H4 (cell line): ENCODE measurements around the gene CCNYL1. TPM values are rescaled to one million over a fixed set of nuclear protein-coding genes. Genes with fewer than 3 reads are reported as not detected.
"Not testable (repeated sequence)": the region's sequence is repeated elsewhere in the genome, so short reads cannot be mapped to it uniquely, and the experiment has no call there.

ENCODE experiments used
- DNase-seq: peaks from one replicate; pipeline ENCODE4 v3.0.0-alpha.2; 2015; ENCODE audit warnings: low spot score
- total RNA-seq: library from RNA; depleted of rRNA; stranded (reverse); fragments of >200 nt; shearing (Covaris generic); gene quantifications from 2 replicates; pipeline ENCODE4 v1.2.3, GENCODE V29; 2014

Gene CCNYL1
- total RNA-seq, 1 experiment from 2014 or later = 3.3 TPM

DNA sequence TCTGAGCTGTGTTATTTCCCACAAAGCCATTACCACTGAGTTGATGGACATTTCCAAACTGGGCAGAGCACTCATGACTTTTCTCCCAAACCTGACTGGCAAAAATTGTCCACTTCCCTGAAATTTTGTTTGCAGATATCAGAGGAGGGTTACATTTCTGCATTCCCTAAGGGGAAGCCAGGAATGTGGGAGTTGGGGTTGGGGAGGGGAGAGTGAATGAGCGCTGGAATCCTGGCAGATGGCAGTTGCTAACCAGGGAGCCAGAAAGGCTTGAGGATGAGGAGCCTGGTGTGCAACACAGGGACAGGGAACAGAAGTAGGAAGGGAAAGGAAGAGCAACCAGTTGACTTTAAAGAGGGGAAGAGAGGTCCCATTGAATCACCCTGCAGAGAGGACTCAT is 14.0 kb upstream of the CCNYL1 start:
- DNase-seq = no peak

DNA sequence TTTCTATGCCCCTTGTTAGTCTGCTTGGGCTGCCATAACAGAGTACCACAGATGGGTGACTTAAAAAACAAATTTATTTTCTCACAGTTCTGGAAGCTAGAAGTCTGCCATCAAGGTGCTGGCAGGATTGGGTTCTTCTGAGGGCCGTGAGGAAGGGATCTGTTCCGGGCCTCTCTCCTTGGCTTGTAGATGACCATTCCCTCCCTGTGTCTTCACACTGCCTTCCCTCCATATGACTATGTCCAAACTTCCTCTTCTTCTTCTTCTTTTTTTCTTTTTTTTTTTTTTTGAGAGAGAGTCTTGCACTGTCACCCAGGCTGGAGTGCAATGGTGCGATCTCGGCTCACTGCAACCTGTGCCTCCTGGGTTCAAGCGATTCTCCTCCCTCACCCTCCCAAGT is 13.1 kb upstream of the CCNYL1 start:
- no peak for DNase-seq

DNA sequence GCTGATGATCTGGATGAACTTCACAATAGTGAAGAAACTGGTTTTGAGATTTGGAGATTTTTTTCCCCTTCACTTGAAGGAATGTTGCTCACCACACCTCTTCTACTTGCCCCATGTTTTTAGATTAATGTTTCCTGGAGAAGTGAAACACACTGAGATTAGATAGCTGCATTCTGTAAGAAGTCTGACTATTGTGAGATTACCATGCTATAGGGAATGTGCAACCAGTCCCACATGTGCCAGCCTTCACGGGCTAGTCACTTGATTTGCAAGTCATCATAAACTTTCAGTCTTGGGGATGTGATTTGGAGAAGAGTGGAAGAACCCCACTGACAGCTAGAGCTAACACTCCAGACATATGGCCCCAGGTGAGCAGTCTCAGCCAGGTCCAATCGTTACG is 7.4 kb upstream of the CCNYL1 start:
- DNase-seq = no peak

DNA sequence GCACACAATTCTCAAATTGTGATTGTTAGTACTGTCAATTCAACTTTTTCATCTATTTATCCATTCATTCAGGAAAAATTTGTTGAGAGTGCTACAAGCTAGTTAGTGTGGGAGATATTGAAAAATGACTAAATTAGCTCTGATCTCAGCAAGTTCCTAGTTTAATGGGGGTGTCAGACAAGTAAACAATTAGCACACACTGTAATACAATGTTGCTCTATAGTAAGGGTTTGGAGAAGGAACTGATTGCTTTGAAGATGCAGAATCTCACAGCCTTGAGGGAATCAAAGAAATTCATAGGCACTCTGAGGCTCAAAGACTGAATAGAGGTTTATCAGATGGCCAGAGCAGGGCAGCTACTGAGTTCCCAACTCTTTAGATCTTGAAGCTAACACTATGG is 6.8 kb upstream of the CCNYL1 start:
- no peak for DNase-seq

DNA sequence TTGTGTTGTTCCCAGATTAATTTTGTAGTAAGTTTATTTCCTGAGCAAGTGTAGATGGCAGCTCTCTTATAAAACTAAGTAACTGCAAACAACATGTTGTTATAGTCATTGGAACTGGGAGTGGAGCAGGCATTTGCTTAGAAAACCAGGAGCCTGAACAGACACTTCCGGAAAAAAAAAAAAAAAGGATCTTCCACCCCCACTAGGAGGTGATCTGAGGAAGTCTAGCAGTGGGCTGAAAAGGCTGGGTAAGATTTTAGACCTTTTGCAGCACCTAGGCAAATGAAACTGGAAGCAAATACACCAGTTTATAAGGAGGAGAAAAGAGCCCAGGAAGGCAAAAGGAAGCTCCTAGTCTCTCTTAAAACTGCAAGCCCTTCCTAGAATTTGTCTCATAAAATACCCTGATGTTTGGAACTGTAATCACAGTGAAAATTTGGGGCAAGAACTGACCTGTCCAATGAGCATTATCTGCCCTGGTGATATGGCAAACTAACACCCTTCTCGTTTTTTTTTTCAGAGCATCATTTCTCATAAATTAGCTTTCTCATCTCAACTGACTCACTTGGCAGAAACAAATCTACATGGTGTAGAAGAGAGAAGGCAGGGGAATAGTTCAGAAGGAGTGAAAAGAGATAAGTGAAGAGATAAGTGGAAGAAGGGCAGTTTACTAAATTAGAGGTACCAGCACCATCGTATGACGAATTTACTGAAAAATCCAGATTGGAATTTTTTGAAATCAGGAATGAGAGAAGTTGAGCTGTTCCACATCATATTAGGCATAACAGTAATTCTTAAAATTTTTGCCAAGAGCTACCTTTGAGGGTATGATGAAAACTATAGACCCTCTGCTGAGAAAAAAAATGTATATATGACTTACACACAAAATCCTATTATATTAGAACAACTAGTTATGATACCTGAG is 4.2 kb upstream of the CCNYL1 start:
- no peak for DNase-seq

DNA sequence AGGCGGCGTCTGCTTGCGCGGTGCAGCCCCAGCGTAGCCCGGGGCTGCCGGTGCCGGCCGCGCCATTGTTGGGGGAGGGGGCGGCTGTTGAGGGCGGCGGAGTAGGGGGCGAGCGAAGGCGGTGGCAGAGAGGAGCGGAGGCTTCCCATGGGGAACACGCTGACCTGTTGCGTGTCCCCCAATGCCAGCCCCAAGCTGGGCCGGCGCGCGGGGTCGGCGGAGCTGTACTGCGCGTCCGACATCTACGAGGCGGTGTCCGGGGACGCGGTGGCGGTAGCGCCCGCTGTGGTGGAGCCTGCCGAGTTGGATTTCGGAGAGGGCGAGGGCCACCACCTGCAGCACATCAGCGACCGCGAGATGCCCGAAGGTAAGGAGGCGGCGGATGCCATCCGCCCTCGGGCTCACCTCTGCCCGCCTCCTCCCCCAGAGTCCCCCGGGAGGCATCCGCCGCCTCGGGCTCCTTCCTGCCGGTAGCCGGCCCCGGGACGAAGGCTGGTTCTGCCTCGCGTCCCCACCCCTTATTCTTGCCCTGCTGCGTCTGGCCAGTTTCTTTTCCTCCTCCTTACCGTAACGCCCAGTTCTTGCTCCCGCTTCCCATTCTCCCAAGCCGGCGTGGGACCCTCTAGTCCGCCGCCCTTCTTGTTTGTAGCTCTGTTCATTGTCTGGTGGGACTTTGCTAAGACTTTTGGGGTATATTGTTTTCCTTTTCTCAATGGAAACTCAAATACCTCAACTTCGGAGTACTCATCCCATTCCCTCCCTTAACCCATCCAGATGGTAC is 500 bp downstream of the CCNYL1 start:
- peak; percentile 14 for DNase-seq

DNA sequence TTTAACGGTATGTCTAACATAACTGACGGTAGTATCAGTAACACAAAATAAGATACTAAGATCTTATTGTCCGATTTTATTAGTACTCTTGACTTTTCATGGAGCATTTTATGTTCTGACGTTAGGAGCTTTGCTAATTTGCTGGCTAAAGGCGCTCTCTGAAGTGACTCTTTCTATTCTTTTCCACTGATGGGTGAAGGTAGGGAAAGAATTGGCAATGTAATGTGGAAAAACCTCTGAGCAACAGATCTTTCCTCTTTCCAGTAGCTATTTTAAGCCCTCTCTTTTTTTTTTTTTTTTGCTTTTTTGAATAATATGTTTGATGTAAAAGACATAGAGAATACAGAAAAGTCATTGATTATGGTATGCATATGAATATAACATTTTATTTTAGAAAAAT is 4.6 kb downstream of the CCNYL1 start:
- no peak for DNase-seq

DNA sequence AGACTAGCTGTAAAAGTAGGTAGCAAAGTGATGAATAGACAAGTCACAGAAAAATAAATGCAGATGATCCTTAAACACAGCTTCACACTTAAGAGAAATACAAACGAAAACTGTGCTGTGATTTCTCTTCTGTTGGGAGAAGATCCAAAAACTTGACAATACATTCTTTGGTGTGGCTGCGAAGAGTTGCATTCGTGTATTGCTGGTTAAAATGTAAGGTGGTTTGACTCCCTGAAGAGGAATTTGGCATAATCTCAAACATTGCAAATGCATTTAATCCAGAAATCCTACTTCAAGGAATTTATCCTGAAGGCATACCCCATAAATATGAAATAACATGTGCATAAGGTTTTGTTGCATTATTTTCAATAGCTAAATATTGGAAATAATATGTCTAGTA is 7.1 kb downstream of the CCNYL1 start:
- no peak for DNase-seq

DNA sequence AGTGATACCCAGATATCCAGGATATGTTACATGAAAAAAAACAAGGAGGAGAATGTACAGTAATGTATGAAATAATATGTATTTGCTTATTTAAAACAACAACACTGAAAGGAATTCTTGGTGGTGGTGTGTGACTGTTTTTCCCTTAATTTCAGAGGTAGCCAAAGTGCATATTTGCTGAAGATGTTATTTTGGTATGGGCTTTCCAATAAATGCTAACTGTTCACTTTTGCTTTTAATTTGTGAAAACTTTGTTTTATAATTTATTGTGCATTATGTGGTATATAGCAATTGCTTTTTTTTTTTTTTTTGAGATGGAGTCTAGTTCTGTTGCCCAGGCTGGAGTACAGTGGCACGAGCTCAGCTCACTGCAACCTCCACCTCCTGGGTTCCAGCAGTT is 7.6 kb downstream of the CCNYL1 start:
- no peak for DNase-seq

DNA sequence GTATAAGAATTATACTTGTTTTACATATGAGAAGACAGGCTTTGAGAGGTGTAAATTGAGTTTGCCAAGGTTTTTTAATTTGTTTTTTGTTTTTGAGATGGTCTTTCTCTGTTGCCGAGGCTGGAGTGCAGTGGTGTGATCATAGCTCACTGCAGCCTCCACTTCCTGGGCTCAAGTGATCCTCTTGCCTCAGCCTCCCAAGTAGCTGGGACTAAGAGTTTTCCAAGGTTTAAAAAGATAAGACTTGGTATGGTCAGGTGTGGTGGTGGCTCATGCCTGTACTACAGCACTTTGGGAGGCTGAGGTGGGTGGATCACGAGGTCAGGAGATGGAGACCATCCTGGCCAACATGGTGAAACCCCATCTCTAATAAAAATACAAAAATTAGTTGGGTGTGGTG is 8.2 kb downstream of the CCNYL1 start:
- DNase-seq = not testable (repeated sequence)

DNA sequence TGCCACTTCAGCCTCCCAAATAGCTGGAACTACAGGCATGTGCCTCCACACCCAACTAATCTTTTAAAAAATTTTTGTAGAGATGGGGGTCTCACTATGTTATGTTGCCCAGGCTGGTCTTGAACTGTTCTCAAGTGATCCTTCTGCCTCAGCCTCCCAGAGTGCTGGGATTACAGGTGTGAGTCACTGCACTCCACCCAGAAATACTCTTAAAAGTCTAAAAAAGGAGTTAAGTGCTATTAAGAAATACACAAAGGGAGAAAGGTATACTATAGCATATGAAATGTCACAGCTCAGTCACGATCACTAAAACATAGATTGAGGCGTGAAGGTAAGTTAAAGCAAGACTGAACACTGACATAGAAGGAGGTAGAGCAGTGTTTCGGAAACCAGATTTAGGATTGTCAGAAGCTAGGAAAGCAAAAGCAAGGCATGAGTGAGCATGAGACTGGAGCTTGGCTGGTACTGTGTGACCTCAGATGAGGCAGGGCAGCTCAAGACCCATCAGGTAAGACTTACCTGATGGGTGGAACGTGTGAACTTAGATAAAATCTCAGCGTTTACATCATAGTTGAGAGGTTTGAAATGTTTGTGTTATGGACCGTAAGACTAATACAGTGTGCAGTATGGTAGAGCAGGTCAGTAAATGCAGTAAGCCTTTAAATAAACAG is 9.2 kb downstream of the CCNYL1 start:
- no peak for DNase-seq

DNA sequence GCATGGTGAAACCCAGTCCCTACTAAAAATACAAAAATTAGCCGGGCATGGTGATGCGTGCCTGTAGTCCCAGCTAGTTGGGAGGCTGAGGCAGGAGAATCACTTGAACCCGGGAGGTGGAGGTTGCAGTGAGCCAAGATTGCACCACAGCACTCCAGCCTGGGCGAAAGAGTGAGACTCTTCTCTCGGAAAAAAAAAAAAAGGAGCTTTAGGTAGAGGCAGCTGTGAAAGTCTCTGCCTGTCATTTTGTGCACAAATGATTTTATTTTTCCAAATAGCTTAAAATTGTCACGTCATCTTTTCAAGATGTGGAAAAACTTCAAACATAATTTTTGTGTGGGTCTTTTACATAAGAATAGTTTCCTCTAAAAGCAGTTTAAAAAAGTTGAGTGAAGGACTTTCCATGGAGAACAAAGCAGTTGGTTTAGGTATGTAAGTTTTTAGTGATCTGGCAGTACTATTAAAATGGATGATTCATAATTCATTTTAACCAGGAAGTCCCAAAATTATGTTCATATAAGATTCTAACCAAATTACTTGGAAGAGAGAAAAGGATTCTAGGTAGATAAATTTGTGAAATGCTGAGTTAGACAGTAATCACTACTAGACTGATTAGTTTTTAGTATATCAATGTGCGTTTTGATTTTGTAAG is 11.5 kb downstream of the CCNYL1 start:
- DNase-seq = no peak

DNA sequence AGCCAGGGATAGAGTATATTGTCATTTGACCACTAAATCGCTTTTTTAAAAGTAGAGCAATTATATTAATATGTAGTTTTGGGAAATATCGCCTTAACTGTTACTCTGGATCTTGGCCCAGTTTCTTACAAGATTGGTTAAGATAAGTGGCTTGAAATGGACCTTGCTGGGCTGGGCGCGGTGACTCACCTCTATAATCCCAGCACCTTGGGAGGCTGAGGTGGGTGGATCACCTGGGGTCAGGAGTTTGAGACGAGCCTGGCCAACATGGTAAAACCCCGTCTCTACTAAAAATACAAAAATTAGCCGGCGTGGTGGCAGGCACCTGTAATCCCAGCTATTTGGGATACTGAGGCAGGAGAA is 12.0 kb downstream of the CCNYL1 start:
- not testable (repeated sequence) for DNase-seq

DNA sequence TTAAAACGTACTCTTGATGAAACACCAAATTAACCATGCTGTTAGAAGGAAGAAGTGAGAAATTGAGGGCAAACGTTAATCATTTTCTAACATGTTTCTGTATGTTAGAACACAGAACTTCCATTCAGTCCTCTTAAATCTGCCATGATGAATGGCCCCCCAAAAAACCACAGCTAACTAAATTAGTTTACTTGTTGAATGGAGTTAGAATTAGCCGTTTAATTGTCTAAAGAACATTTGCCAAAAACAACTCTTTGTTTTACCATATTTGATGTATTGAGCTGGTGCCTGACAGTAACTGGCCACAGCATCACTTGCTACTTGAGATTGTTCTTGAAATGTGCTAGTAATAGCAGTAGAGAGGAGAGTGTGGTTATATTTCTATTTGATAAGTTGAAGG is 12.7 kb downstream of the CCNYL1 start:
- no peak for DNase-seq

DNA sequence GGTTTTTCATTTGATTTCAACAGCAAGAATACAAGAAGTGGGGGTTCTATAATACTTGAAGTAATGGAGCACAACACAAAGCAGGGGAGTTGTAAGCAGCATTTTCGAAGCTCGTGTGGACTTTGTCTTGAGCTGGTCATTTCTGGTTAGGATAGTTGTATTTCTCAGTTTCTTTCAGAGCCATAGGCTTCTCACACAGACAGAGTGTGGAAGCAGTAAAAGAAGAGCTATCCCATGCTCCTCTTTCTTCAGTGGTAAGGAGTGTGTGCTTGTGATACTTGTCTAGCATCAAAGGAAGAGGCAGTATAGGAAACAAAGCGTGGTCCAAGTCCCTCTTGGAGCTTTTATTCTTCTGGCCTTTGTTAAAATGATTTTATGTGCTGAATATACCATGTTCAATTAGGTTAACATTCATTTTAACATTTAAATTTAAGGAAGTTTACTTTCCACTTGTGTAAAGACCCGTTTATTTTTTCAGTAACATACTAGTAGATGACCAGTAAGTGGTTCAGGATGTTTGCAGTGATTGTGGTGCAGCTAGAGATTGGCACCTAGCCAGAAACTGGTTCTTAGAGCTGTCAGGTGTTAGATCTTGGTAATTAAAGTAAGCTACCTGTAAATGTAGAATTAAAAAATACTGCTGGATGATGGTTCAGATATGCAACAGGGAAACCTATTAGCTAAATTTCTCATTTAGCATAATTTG is 14.6 kb downstream of the CCNYL1 start:
- DNase-seq = no peak

DNA sequence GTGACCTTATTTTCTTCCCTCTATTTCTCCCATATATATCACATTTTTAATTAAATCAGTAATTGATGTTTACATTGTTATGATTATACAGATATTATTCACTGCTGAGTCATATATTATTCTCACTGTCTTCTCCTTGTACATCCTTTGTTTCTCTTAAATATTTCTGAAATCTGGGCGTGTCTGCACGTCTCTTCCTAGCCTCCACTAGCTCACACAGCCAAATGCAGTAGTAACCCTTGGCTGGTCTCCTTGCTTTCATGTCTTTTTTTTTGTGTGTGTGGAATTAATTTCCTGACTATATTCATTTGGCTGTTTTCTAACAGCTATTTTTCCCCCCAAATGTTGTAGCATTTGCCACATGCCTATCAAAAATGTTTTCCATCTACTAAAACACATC is 15.8 kb downstream of the CCNYL1 start:
- DNase-seq = no peak

DNA sequence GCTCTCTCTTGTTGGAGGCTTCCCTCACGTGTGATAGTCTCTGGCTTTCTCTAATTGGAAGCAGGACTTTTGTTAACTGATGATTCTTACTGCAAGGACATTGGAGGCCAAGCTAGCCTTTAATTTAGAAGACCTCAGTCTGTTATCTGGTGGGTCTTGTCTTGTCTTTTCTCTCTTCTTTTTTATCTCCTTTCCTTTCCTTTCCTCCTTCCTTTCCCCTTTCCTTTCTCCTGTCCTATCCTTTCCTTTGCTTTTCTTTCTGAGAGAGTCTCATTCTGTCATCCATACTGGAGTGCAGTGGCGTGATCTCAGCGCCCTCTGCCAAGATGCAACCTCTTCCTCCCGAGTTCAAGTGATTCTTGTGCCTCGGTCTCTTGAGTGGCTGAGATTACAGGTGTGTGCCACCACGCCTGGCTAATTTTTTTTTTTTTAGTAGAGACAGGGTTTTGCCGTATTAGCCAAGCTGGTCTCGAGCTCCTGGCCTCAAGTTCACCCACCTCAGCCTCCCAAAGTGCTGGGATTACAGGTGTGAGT is 18.1 kb downstream of the CCNYL1 start:
- no peak for DNase-seq

DNA sequence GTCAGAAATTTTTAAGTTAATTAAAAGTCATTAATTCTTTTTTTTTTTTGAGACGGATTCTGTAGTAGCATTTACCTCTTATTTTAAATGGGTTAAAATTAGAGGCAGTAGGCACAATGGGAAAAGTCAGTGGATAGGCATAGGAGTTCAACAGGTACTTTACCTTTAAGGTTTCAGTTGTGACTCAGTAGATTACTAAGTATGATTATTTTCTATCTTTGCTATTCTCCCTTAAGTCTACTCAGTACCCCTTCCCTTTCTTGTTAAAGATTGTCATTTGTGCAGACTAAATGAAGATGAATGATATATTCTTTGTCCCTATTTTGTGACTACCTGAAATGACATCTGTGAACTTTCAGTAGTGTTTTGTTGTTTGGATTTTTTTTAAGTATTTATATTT is 19.7 kb downstream of the CCNYL1 start:
- DNase-seq = no peak

DNA sequence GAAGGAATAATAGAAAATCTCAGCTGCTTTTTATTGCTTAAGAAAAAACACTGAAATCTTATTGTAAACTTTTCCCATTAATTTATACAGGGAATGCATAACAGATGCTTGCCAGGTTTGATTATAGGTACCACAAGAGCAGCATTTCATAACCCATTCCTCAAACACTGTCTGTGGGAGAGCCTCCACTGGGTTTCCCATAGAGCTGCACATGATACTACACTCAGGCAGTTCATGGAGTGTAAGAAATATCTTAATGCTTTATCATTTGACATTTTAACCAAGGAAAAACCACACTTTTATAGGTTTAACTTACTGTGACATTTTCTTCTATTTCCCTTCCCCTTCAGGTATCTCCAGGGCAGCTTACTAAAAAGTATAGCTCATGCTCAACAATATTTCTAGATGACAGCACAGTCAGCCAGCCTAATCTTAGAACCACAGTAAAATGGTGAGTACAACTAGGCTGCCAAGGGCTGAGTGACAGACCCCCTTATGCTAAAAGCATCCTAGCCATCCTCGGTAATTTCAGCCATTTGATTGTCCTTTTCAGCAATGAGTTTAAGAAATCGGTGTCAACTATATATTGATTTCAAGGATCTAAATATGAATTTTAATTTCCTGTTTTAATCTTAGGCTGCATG is 22.3 kb downstream of the CCNYL1 start:
- no peak for DNase-seq

DNA sequence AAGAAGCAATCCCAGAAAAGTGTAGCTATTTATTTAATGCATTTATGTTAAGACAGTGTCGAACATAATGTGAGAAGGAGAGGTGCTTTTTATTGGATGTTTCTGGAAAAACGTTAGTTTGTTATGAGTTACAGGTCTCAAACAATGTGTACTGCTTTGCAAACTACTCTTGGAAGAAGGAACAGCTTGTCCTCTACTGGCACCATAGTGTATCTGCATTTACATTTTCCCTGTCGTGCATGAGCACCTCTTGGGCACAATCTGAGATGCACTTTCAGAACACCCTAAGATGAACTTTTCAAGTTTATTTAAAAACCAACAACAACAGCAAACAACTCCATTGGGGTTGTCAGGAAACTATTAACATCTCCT is 22.8 kb downstream of the CCNYL1 start:
- peak; percentile 27 for DNase-seq
